A549 (cell line): Measurements from ENCODE around the gene SLC16A13. TPM values are rescaled to one million over a fixed set of nuclear protein-coding genes. Genes with fewer than 3 reads are reported as not detected.

Experiments
- ATAC-seq, 2 experiments: fragments of 200-7000 bp in 1 of 2; fragments of >200 bp in 1 of 2; cut with Nextera tagmentation in 1 of 2; cut with Tn5 transposase in 1 of 2; 3 replicates each; pipeline versions ENCODE4 v1.8.0 to v1.9.1; 2018 to 2020; ENCODE audit warnings: mild to moderate bottlenecking in 1 of 2, moderate library complexity in 1 of 2
- CTCF ChIA-PET: fragments of 300-600 bp; sonication (Branson Sonifier 250); formaldehyde crosslinking; extraction: SDS; loops from one replicate; lab custom pipeline; 2021; ENCODE audit warnings: antibody characterized with exemption, inconsistent platforms; lab: Yijun Ruan, JAX
- POLR2A ChIA-PET: fragments of 350-600 bp; formaldehyde crosslinking; extraction: SDS; loops from one replicate; lab custom pipeline; 2021; ENCODE audit warnings: antibody characterized with exemption, inconsistent platforms; lab: Yijun Ruan, JAX
- DNase-seq, 2 experiments: peaks; one replicate each; pipeline versions ENCODE4 v3.0.0 to v3.0.0-alpha.2; 2011 to 2016; ENCODE audit warnings: low read depth in 1 of 2, low spot score in 1 of 2
- FAIRE-seq: peaks from 2 replicates; lab custom pipeline; 2011; peaks lifted over from hg19 to GRCh38; lab: Jason Lieb, UNC
- H3K27ac ChIP-seq, 2 experiments: fragments of >200 bp; sonication (Bioruptor Twin); formaldehyde crosslinking; 3 replicates each; pipeline ENCODE4 v1.5.1; 2016 to 2017
- H3K4me1 ChIP-seq: fragments of >200 bp; sonication (Bioruptor Twin); formaldehyde crosslinking; 3 replicates; pipeline ENCODE4 v1.6.1; 2016
- H3K4me2 ChIP-seq: fragments of >200 bp; sonication (Bioruptor Twin); formaldehyde crosslinking; 3 replicates; pipeline ENCODE4 v1.6.1; 2016
- H3K4me3 ChIP-seq: fragments of >200 bp; sonication (Bioruptor Twin); formaldehyde crosslinking; 3 replicates; pipeline ENCODE4 v1.5.1; 2016
- H3K9me3 ChIP-seq: fragments of >200 bp; sonication (Bioruptor Twin); formaldehyde crosslinking; 3 replicates; pipeline ENCODE4 v1.6.1; 2016
- CHD2 ChIP-seq: fragments of 150-350 bp; IDR thresholded peaks from 2 replicates; pipeline ENCODE4 v1.6.1; 2014; ENCODE audit warnings: low read length; ENCODE audit not compliant: partially characterized antibody
- ESRRA ChIP-seq: fragments of 150-350 bp; IDR thresholded peaks from 2 replicates; pipeline ENCODE4 v1.6.1; 2014; ENCODE audit warnings: mild to moderate bottlenecking, low read length, borderline replicate concordance
- FOSB ChIP-seq: fragments of 250-450 bp; sonication (Bioruptor Pico); IDR thresholded peaks from 2 replicates; pipeline ENCODE4 v1.5.0; 2020; ENCODE audit warnings: mild to moderate bottlenecking, moderate library complexity
- GATA3 ChIP-seq: IDR thresholded peaks from 2 replicates; pipeline ENCODE4 v1.6.1; 2012; ENCODE audit warnings: borderline replicate concordance
- HOXA7 ChIP-seq: fragments of 250-450 bp; sonication (Bioruptor Pico); IDR thresholded peaks from 2 replicates; pipeline ENCODE4 v1.5.0; 2020; ENCODE audit warnings: mild to moderate bottlenecking, moderate library complexity
- HOXB5 ChIP-seq: fragments of 250-450 bp; sonication (Bioruptor Pico); IDR thresholded peaks from 2 replicates; pipeline ENCODE4 v1.5.0; 2020; ENCODE audit warnings: mild to moderate bottlenecking, moderate library complexity
- JUNB ChIP-seq: fragments of >200 bp; sonication (Bioruptor Twin); formaldehyde crosslinking; IDR thresholded peaks from 2 replicates; pipeline ENCODE4 v1.6.1; 2016
- KDM1A ChIP-seq: fragments of 200-600 bp; sonication (generic); IDR thresholded peaks from 2 replicates; pipeline ENCODE4 v1.6.1; 2016; ENCODE audit warnings: low read depth, mild to moderate bottlenecking
- MAZ ChIP-seq: fragments of 150-350 bp; IDR thresholded peaks from 2 replicates; pipeline ENCODE4 v1.6.1; 2014; ENCODE audit warnings: antibody characterized with exemption, low read depth, low read length, borderline replicate concordance
- MYC ChIP-seq: IDR thresholded peaks from 2 replicates; pipeline ENCODE4 v1.6.1; 2012; ENCODE audit warnings: mild to moderate bottlenecking, inconsistent platforms, low read length, improper control_type of control experiment, borderline replicate concordance
- NFE2L2 ChIP-seq: fragments of 150-350 bp; conservative IDR thresholded peaks from 2 replicates; pipeline ENCODE4 v1.6.1; 2014; ENCODE audit warnings: low read length
- PHF8 ChIP-seq: fragments of 200-600 bp; sonication (generic); IDR thresholded peaks from 2 replicates; pipeline ENCODE4 v1.6.1; 2016; ENCODE audit warnings: low read depth, mild to moderate bottlenecking, antibody characterized with exemption, moderate library complexity, borderline replicate concordance
- SMC3 ChIP-seq: fragments of >200 bp; sonication (Bioruptor Twin); formaldehyde crosslinking; IDR thresholded peaks from 3 replicates; pipeline ENCODE4 v1.6.1; 2018; ENCODE audit warnings: inconsistent platforms
- SREBF2 ChIP-seq: fragments of 450-650 bp; IDR thresholded peaks from 2 replicates; pipeline ENCODE4 v1.6.1; 2014; ENCODE audit warnings: mild to moderate bottlenecking, moderate library complexity
- TP53 ChIP-seq: fragments of 250-450 bp; sonication (Bioruptor Pico); IDR thresholded peaks from 2 replicates; pipeline ENCODE4 v1.5.0; 2021; ENCODE audit warnings: mild to moderate bottlenecking, moderate library complexity
- WGBS: methylation state at CpG from one replicate; pipeline ENCODE4 v1.1.6; 2017; ENCODE audit errors: missing lambda C conversion rate; 5-methylcytosine and 5-hydroxymethylcytosine counted together
- polyA plus RNA-seq, 4 experiments: library from polyadenylated mRNA; depleted of rRNA in 3 of 4; stranded (reverse); fragments of >200 nt; fragmentation: RNase III in 1 of 4; extraction: RNeasy Plus Mini Kit Qiagen cat#74134 plus additional on column Dnase treatment in 1 of 4; gene quantifications; 2 replicates in 3 of 4; 3 replicates in 1 of 4; pipeline ENCODE4 v1.2.3, GENCODE V29; 2011 to 2017
- TF ChIP-seq, protein P1 (sequence below): fragments of 250-450 bp; sonication (Bioruptor Pico); IDR thresholded peaks from 2 replicates; pipeline ENCODE4 v1.5.0; 2020; ENCODE audit warnings: low read depth, mild to moderate bottlenecking, moderate library complexity
- TF ChIP-seq, protein P2 (sequence below): fragments of >200 bp; sonication (Bioruptor Twin); formaldehyde crosslinking; IDR thresholded peaks from 3 replicates; pipeline ENCODE4 v1.6.1; 2016
- TF ChIP-seq, protein P3 (sequence below): fragments of >200 bp; sonication (Bioruptor Twin); formaldehyde crosslinking; IDR thresholded peaks from 3 replicates; pipeline ENCODE4 v1.5.1; 2016
- TF ChIP-seq, protein P4 (sequence below): fragments of 250-450 bp; sonication (Bioruptor Pico); IDR thresholded peaks from 2 replicates; pipeline ENCODE4 v1.5.0; 2021; ENCODE audit warnings: mild to moderate bottlenecking, moderate library complexity, borderline replicate concordance

The SLC16A13 gene
- polyA plus RNA-seq, 2 of the 4 experiments (the other 2 are of a cell fraction), result 8.0 to 10.9 TPM

DNA sequence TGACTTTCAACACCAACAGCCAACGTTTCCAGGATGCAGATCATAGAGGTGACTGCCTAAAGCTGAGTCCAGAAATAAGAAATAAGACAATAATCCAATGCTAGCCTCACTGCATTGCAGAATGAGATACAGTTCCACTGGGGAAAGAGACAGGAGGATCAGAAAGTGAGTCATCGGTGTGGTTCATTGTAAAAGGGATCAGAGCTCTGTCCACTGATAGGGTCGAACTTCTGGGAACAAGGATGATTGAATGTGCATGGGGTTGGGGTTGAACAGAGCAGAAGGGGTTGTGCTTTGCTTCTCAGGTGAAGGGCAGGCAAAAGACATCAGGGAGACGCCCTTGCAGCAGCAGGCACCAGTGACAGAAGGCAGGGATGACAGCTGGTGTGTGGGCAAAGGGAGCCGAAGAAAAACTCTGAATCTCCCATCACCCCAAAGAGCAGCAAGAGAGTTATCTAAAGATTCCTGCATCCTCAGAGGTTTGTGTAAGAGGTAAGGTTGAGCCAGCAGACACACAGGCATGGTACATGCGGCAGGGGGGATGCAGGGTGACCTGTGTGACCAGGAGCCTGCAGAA lies 27.8 kb downstream of the SLC16A13 start:
- ATAC-seq (no peak), DNase-seq (no peak), FAIRE-seq (peak; percentile 90)
- CTCF ChIA-PET, result interaction anchor here (0.9 to 34.0 kb wide), 7 partner anchors 9 to 233 kb away, joined by 3 to 1477 read pairs (median 12); partner anchors contain the start of gene ASGR2
- H3K4me3 ChIP-seq, result no peak overlapping the region
- WGBS, result 58% methylated on average over 6 of the region's 6 CpGs
- peak overlapping the region; percentile 11 to 91; a peak in 4 of 6 replicates for H3K27ac ChIP-seq
- no peak for TF ChIP-seq MYC
- POLR2A ChIA-PET, result no interaction called here
- H3K4me2 ChIP-seq, result peak overlapping the region; percentile 5; the same call in 1 of the 3 replicates
- H3K9me3 ChIP-seq, result peaks cover 8% of the 10 kb centered on the region; the same call in 1 of the 3 replicates
- peaks cover 43% of the 10 kb centered on the region for H3K4me1 ChIP-seq

DNA sequence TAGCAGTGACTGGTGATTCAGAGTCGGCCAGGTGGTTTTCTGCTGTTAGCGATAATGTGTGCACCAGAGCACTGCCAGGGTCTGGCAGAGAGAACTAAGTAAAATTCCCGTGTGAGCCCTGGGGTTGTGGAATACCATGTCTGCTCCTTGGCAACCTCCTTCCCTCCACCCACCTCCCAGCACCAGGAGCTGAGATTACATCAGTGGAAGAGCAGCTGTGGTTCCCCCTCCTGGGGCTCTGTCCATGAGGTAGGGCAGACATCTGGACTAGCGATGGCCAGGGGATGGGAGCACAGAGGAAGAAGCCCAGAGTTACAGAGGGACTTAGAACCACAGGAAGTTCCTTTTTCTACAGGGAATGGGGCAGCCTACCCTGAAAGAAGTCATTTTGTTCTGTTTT lies 28.4 kb downstream of the SLC16A13 start:
- Histone ChIP-seq H3K4me2 (no peak overlapping the region), H3K4me3 (no peak overlapping the region), H3K4me1 (peaks cover 37% of the 10 kb centered on the region), H3K27ac (peak overlapping the region; percentile 0 to 91; a peak in 3 of 6 replicates), H3K9me3 (peaks cover 8% of the 10 kb centered on the region; the same call in 1 of the 3 replicates)
- ATAC-seq (no peak), DNase-seq (no peak), FAIRE-seq (no peak)
- ChIA-PET POLR2A (no interaction called here), CTCF (interaction anchor here (1.4 to 34.0 kb wide), 5 partner anchors 9 to 72 kb away, joined by 3 to 1477 read pairs (median 6); partner anchors contain the start of gene ASGR2)
- TF ChIP-seq MAZ, result no peak
- TF ChIP-seq, protein P1, sequence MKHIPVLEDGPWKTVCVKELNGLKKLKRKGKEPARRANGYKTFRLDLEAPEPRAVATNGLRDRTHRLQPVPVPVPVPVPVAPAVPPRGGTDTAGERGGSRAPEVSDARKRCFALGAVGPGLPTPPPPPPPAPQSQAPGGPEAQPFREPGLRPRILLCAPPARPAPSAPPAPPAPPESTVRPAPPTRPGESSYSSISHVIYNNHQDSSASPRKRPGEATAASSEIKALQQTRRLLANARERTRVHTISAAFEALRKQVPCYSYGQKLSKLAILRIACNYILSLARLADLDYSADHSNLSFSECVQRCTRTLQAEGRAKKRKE, result no peak
- no peak for TF ChIP-seq FOSB (CRISPR knock-in tag)
- TF ChIP-seq, protein P2, sequence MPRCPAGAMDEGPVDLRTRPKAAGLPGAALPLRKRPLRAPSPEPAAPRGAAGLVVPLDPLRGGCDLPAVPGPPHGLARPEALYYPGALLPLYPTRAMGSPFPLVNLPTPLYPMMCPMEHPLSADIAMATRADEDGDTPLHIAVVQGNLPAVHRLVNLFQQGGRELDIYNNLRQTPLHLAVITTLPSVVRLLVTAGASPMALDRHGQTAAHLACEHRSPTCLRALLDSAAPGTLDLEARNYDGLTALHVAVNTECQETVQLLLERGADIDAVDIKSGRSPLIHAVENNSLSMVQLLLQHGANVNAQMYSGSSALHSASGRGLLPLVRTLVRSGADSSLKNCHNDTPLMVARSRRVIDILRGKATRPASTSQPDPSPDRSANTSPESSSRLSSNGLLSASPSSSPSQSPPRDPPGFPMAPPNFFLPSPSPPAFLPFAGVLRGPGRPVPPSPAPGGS, result no peak
- no peak for TF ChIP-seq JUNB
- TF ChIP-seq, protein P3, sequence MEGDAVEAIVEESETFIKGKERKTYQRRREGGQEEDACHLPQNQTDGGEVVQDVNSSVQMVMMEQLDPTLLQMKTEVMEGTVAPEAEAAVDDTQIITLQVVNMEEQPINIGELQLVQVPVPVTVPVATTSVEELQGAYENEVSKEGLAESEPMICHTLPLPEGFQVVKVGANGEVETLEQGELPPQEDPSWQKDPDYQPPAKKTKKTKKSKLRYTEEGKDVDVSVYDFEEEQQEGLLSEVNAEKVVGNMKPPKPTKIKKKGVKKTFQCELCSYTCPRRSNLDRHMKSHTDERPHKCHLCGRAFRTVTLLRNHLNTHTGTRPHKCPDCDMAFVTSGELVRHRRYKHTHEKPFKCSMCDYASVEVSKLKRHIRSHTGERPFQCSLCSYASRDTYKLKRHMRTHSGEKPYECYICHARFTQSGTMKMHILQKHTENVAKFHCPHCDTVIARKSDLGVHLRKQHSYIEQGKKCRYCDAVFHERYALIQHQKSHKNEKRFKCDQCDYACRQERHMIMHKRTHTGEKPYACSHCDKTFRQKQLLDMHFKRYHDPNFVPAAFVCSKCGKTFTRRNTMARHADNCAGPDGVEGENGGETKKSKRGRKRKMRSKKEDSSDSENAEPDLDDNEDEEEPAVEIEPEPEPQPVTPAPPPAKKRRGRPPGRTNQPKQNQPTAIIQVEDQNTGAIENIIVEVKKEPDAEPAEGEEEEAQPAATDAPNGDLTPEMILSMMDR, result no peak
- no peak for TF ChIP-seq SREBF2
- no peak for TF ChIP-seq GATA3
- WGBS, result 78% methylated on average over 4 of the region's 4 CpGs

DNA sequence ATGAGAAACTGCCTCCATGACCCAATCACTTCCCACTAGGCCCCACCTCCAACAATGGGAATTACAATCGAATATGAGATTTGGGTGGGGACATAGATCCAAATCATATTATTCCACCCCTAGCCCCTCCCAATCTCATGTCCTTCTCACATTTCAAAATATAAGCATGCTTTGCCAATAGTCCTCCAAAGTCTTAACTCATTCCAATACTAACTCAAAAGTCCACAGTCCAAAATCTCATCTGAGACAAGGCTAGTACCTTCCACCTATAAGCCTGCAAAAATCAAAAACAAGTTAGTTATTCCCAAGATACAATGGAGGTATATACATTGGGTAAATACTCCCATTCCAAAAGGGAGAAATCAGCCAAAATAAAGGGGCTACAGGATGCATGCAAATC lies 31.4 kb downstream of the SLC16A13 start:
- Histone ChIP-seq H3K4me3 (no peak overlapping the region), H3K27ac (no peak overlapping the region), H3K4me1 (peaks cover 17% of the 10 kb centered on the region), H3K4me2 (no peak overlapping the region), H3K9me3 (peaks cover 8% of the 10 kb centered on the region; the same call in 1 of the 3 replicates)
- ChIA-PET CTCF (interaction anchor here (1.1 to 34.0 kb wide), 5 partner anchors 12 to 421 kb away, joined by 3 to 1477 read pairs (median 6); partner anchors contain the start of genes ASGR2 and CLEC10A), POLR2A (no interaction called here)
- ATAC-seq, result no peak
- WGBS, result 30% methylated on average over 1 of the region's 1 CpG
- TF ChIP-seq, protein P4, sequence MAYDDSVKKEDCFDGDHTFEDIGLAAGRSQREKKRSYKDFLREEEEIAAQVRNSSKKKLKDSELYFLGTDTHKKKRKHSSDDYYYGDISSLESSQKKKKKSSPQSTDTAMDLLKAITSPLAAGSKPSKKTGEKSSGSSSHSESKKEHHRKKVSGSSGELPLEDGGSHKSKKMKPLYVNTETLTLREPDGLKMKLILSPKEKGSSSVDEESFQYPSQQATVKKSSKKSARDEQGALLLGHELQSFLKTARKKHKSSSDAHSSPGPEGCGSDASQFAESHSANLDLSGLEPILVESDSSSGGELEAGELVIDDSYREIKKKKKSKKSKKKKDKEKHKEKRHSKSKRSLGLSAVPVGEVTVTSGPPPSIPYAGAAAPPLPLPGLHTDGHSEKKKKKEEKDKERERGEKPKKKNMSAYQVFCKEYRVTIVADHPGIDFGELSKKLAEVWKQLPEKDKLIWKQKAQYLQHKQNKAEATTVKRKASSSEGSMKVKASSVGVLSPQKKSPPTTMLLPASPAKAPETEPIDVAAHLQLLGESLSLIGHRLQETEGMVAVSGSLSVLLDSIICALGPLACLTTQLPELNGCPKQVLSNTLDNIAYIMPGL, result no peak
- TF ChIP-seq NFE2L2, result no peak
- no peak for DNase-seq
- FAIRE-seq, result no peak

DNA sequence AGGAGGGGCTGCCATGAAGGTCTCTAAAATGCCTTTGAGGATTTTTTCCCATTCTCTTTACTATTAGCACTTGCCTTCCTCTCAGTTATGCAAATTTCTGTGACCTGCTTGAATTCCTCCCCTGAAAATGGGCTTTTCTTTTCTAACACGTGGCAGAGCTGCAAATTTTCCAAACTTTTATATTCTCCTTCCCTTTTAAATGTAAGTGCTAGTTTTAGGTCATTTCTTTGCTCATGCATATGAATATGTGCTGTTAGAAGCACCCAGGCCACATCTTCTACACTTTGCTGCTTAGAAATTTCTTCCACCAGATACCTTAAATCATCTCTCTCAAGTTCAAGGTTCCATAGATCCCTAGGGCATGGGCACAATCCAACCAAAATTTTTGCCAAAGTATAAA lies 32.5 kb downstream of the SLC16A13 start:
- POLR2A ChIA-PET, result no interaction called here
- H3K4me1 ChIP-seq, result peaks cover 11% of the 10 kb centered on the region
- no peak overlapping the region for H3K4me2 ChIP-seq
- ATAC-seq (no peak), DNase-seq (no peak), FAIRE-seq (no peak)
- CTCF ChIA-PET, result interaction anchor here (1.1 to 34.0 kb wide), 3 partner anchors 11 to 109 kb away, joined by 3 to 1477 read pairs (median 6); partner anchors contain the start of genes ASGR2 and CLEC10A
- H3K4me3 ChIP-seq, result no peak overlapping the region
- H3K9me3 ChIP-seq, result peaks cover 8% of the 10 kb centered on the region; the same call in 1 of the 3 replicates
- WGBS, result 7% methylated on average over 1 of the region's 1 CpG
- H3K27ac ChIP-seq, result no peak overlapping the region
- TF ChIP-seq SMC3, result no peak
- TF ChIP-seq, protein P4, result no peak
- no peak for TF ChIP-seq GATA3
- no peak for TF ChIP-seq ESRRA
- TF ChIP-seq CHD2, result no peak
- TF ChIP-seq KDM1A, result no peak
- no peak for TF ChIP-seq HOXB5 (CRISPR knock-in tag)
- no peak for TF ChIP-seq MYC
- no peak for TF ChIP-seq TP53 (CRISPR knock-in tag)
- no peak for TF ChIP-seq PHF8
- TF ChIP-seq HOXA7 (CRISPR knock-in tag), result no peak
